OCI-LY1 (cell line): Measurements from ENCODE around the gene TOP1.
"Not testable (repeated sequence)": the region's sequence is repeated elsewhere in the genome, so short reads cannot be mapped to it uniquely, and the experiment has no call there.

Experiments
- H2AFZ ChIP-seq: fragments of 200-600 bp; sonication (generic), shearing (Covaris generic); 2 replicates; pipeline ENCODE4 v1.6.0; 2014; ENCODE audit warnings: antibody characterized with exemption, mild to moderate bottlenecking, low read length
- H3F3A ChIP-seq: fragments of 200-600 bp; sonication (generic), shearing (Covaris generic); 2 replicates; pipeline ENCODE4 v1.6.0; 2014; ENCODE audit warnings: mild to moderate bottlenecking, antibody characterized with exemption, low read length, moderate library complexity; ENCODE audit not compliant: insufficient read depth
- H3K27ac ChIP-seq: fragments of 200-600 bp; sonication (generic); 2 replicates; pipeline ENCODE4 v1.5.1; 2014; ENCODE audit warnings: low read length, mixed run types, mild to moderate bottlenecking, low read depth; ENCODE audit not compliant: poor library complexity, severe bottlenecking
- H3K27me3 ChIP-seq: fragments of 200-600 bp; sonication (generic); 2 replicates; pipeline ENCODE4 v1.6.0; 2014; ENCODE audit warnings: antibody characterized with exemption, mild to moderate bottlenecking, low read length, moderate library complexity; ENCODE audit not compliant: insufficient read depth
- H3K36me3 ChIP-seq: fragments of 200-600 bp; sonication (generic); 2 replicates; pipeline ENCODE4 v1.6.1; 2014; ENCODE audit warnings: mild to moderate bottlenecking, antibody characterized with exemption, low read length, moderate library complexity, mixed read lengths; ENCODE audit not compliant: insufficient read depth
- H3K4me1 ChIP-seq: fragments of 200-600 bp; sonication (generic); 2 replicates; pipeline ENCODE4 v1.5.1; 2014; ENCODE audit warnings: mild to moderate bottlenecking, low read length, moderate library complexity; ENCODE audit not compliant: insufficient read depth, severe bottlenecking
- H3K4me2 ChIP-seq: fragments of 200-600 bp; sonication (generic), shearing (Covaris generic); 2 replicates; pipeline ENCODE4 v1.6.1; 2014; ENCODE audit warnings: low read length
- H3K4me3 ChIP-seq: fragments of 200-600 bp; sonication (generic); 2 replicates; pipeline ENCODE4 v1.5.1; 2014; ENCODE audit warnings: low read length, low read depth, mild to moderate bottlenecking, mixed read lengths; ENCODE audit not compliant: poor library complexity, severe bottlenecking
- H3K79me2 ChIP-seq: fragments of 200-600 bp; shearing (Covaris generic); 2 replicates; pipeline ENCODE4 v1.6.1; 2016; ENCODE audit warnings: mixed run types, low read length, mixed read lengths; ENCODE audit not compliant: insufficient read depth
- H3K9ac ChIP-seq: fragments of 200-600 bp; sonication (generic), shearing (Covaris generic); 2 replicates; pipeline ENCODE4 v1.6.1; 2014; ENCODE audit warnings: mild to moderate bottlenecking, low read length, mixed read lengths
- H3K9me2 ChIP-seq: fragments of 200-600 bp; sonication (generic), shearing (Covaris generic); 2 replicates; pipeline ENCODE4 v1.6.1; 2014; ENCODE audit warnings: low read depth, mild to moderate bottlenecking, low read length, mixed read lengths
- H3K9me3 ChIP-seq: fragments of 200-600 bp; shearing (Covaris generic); 2 replicates; pipeline ENCODE4 v1.6.1; 2014; ENCODE audit warnings: low read length, mixed read lengths
- H4K20me1 ChIP-seq: fragments of 200-600 bp; sonication (generic), shearing (Covaris generic); 2 replicates; pipeline ENCODE4 v1.6.0; 2016; ENCODE audit warnings: mild to moderate bottlenecking, low read length; ENCODE audit not compliant: insufficient read depth
- EZH2 ChIP-seq: fragments of 200-600 bp; sonication (generic), shearing (Covaris generic); IDR thresholded peaks from 2 replicates; pipeline ENCODE4 v1.8.0; 2017; ENCODE audit warnings: borderline replicate concordance, mixed run types, mild to moderate bottlenecking, antibody characterized with exemption, low read length, moderate library complexity, mixed read lengths
- TF ChIP-seq, protein P1 (sequence below): fragments of 200-600 bp; sonication (generic), shearing (Covaris generic); IDR thresholded peaks from 2 replicates; pipeline ENCODE4 v1.5.1; 2017; ENCODE audit warnings: mild to moderate bottlenecking, antibody characterized with exemption, low read length, moderate library complexity, mixed read lengths

The TOP1 gene

DNA sequence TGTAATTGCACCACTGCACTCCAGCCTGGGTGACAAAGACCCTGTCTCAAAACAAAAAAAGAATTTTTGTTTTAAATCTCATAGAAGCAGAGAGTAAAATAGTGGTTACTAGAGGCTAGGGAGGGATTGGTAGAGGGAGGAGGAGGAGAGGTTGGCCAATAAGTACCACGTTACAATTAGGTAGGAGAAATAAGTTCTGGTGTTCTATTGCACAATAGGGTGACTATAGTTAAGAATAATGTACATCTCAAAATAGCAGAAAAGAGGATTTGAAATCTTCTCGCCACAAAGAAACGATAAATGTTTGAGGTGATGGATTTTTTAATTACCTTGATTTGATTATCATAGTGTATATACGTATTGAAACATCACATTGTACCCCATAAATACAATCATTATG, 27.1 kb upstream of the TOP1 start:
- Histone ChIP-seq H3K4me3 (no peak overlapping the region), H3K27ac (peak overlapping the region; percentile 33), H3K9me2 (no peaks in the 10 kb centered on the region), H3K36me3 (peaks cover 8% of the 10 kb centered on the region; the same call in 1 of the 2 replicates), H3K79me2 (no peaks in the 10 kb centered on the region), H3K9me3 (peaks cover under 1% of the 10 kb centered on the region; the same call in 1 of the 2 replicates), H4K20me1 (no peaks in the 10 kb centered on the region), H2AFZ (no peak overlapping the region), H3K27me3 (no peaks in the 10 kb centered on the region), H3F3A (no peaks in the 10 kb centered on the region), H3K4me1 (peaks cover 41% of the 10 kb centered on the region), H3K9ac (no peak overlapping the region), H3K4me2 (no peak overlapping the region)
- TF ChIP-seq EZH2 = no peak
- TF ChIP-seq, protein P1, sequence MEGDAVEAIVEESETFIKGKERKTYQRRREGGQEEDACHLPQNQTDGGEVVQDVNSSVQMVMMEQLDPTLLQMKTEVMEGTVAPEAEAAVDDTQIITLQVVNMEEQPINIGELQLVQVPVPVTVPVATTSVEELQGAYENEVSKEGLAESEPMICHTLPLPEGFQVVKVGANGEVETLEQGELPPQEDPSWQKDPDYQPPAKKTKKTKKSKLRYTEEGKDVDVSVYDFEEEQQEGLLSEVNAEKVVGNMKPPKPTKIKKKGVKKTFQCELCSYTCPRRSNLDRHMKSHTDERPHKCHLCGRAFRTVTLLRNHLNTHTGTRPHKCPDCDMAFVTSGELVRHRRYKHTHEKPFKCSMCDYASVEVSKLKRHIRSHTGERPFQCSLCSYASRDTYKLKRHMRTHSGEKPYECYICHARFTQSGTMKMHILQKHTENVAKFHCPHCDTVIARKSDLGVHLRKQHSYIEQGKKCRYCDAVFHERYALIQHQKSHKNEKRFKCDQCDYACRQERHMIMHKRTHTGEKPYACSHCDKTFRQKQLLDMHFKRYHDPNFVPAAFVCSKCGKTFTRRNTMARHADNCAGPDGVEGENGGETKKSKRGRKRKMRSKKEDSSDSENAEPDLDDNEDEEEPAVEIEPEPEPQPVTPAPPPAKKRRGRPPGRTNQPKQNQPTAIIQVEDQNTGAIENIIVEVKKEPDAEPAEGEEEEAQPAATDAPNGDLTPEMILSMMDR = no peak

DNA sequence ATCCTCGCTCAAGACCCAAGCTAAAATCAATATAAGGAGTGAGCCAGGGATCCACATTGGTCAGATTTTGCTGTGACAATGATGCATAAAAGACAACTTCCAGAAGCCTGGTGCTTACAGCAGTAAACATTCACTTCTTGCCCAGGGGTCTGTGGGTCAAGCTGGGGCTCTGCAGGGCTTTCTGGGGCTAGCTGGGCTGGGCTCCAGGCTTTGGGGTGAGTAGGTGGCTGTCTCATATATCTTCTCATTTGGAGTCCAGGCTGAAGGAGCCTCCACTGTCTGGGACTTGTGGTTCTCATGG, 25.8 kb upstream of the TOP1 start:
- Histone ChIP-seq H3K4me2 (no peak overlapping the region), H3K9me2 (no peaks in the 10 kb centered on the region), H3K79me2 (no peaks in the 10 kb centered on the region), H3K36me3 (peaks cover 12% of the 10 kb centered on the region; the same call in 1 of the 2 replicates), H2AFZ (peak overlapping the region; percentile 98; the same call in 1 of the 2 replicates), H3K9ac (peak overlapping the region; percentile 46; the same call in 1 of the 2 replicates), H3K4me3 (no peak overlapping the region), H3F3A (no peaks in the 10 kb centered on the region), H3K9me3 (peaks cover 5% of the 10 kb centered on the region; the same call in 1 of the 2 replicates), H3K4me1 (peaks cover 29% of the 10 kb centered on the region), H3K27me3 (no peaks in the 10 kb centered on the region), H3K27ac (peak overlapping the region; percentile 82), H4K20me1 (no peaks in the 10 kb centered on the region)
- no peak for TF ChIP-seq EZH2
- TF ChIP-seq, protein P1 = no peak

DNA sequence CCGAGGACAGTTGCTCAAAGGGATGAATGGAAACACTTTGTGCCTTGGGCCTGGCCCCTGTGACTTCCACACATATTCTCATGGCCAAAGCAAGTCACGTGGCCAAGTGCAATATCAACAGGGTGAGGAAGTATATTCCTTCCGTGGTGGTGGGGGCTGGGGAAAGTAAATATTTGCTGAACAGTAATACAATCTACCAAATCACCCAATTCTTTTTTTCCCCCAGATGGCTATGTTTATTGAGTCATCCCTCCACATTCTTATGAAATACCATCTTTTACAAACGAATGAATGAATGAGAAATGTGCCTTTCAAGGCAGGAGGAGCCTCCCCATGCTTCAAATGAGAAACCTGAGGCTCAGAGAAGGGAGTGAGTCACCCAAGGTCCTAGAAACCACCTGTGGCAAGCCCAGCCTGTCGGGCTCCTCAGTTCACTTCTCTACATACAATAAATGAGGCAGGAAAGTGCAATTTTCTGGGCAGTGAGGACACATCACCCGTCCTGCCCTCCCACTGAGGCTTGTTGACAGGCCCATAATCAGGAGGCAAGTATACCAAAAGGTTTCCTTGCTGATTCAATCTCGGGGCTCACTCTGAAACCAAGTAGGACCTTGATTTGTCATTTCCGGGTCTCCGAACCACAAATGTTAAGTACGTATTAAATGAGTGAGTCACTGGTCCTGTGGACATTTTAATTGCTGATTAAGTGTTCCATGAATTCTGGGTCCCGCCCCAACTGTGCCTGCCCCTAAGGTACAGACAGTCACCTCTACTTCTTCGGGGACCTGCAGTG, 25.3 kb upstream of the TOP1 start:
- no peaks in the 10 kb centered on the region for H4K20me1 ChIP-seq
- TF ChIP-seq, protein P1 = no peak
- no peak for TF ChIP-seq EZH2
- no peaks in the 10 kb centered on the region for H3F3A ChIP-seq
- H3K9me2 ChIP-seq = no peaks in the 10 kb centered on the region
- H2AFZ ChIP-seq = peak overlapping the region; percentile 98
- peak overlapping the region; percentile 35 for H3K4me2 ChIP-seq
- peak overlapping the region; percentile 46 for H3K9ac ChIP-seq
- H3K27me3 ChIP-seq = no peaks in the 10 kb centered on the region
- H3K79me2 ChIP-seq = no peaks in the 10 kb centered on the region
- H3K36me3 ChIP-seq = peaks cover 12% of the 10 kb centered on the region; the same call in 1 of the 2 replicates
- H3K4me1 ChIP-seq = peaks cover 32% of the 10 kb centered on the region
- peaks cover 5% of the 10 kb centered on the region; the same call in 1 of the 2 replicates for H3K9me3 ChIP-seq
- H3K4me3 ChIP-seq = no peak overlapping the region
- peak overlapping the region; percentile 82 for H3K27ac ChIP-seq

DNA sequence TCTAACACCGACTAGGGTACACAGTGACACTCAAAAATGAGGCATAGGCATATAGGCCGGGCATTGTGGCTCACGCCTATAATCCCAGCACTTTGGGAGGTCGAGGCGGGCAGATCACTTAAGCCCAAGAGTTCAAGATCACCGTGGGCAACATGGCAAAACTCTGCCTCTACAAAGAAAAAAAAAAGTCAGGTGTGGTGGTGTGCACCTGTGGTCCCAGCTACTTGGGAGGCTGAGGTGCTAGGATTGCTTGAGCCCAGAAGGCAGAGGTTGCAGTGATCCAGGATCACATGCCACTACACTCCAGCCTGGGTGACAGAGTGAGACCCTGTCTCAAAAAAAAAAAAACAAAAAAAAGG, 24.7 kb upstream of the TOP1 start:
- Histone ChIP-seq H3K4me1 (peaks cover 35% of the 10 kb centered on the region), H2AFZ (peak overlapping the region; percentile 98; the same call in 1 of the 2 replicates), H3K36me3 (peaks cover 12% of the 10 kb centered on the region; the same call in 1 of the 2 replicates), H3K27ac (peak overlapping the region; percentile 82), H3K4me2 (peak overlapping the region; percentile 35; the same call in 1 of the 2 replicates)
- not testable (repeated sequence) for H3K27me3 ChIP-seq, H3K9ac ChIP-seq, H4K20me1 ChIP-seq, H3K9me2 ChIP-seq, H3F3A ChIP-seq, H3K4me3 ChIP-seq, H3K79me2 ChIP-seq, H3K9me3 ChIP-seq
